ENCODE data around the gene RABGAP1L.
"Not testable (repeated sequence)": the region's sequence is repeated elsewhere in the genome, so short reads cannot be mapped to it uniquely, and the experiment has no call there.

RABGAP1L gene

GRCh38 chr1:175005085-175005783 is 845.9 kb downstream of the RABGAP1L start:
- 0 out of 2 replicates have a peak, but pooled peaks cover 5% of the 10 kb centered on the region for H3K4me1 ChIP-seq (ENCODE audit: insufficient read depth, low read length)
- no peak overlapping the region for H3K27ac ChIP-seq (ENCODE audit: low read length)
- no peak overlapping the region for H3K9ac ChIP-seq (ENCODE audit: low read depth, low read length)
- H3K4me3 ChIP-seq (ENCODE audit: low read length): no peak overlapping the region
- no peaks in the 10 kb centered on the region for H3K9me3 ChIP-seq (ENCODE audit: insufficient read depth, low read depth, low read length)
- peaks cover 60% of the 10 kb centered on the region for H3K36me3 ChIP-seq (ENCODE audit: insufficient read depth, low read depth, low read length)
- no peaks in the 10 kb centered on the region for H3K27me3 ChIP-seq (ENCODE audit: insufficient read depth, low read length)

GRCh38 chr1:175009532-175009931 is 850.2 kb downstream of the RABGAP1L start:
- peaks cover 100% of the 10 kb centered on the region for H3K36me3 ChIP-seq (ENCODE audit: insufficient read depth, low read depth, low read length)

GRCh38 chr1:175013445-175013844 is 854.1 kb downstream of the RABGAP1L start:
- H3K36me3 ChIP-seq (ENCODE audit: insufficient read depth, low read depth, low read length): peaks cover 96% of the 10 kb centered on the region
- no peak overlapping the region for H3K4me3 ChIP-seq (ENCODE audit: low read length)
- no peak overlapping the region for H3K27ac ChIP-seq (ENCODE audit: low read length)
- H3K9me3 ChIP-seq (ENCODE audit: insufficient read depth, low read depth, low read length): no peaks in the 10 kb centered on the region
- H3K9ac ChIP-seq (ENCODE audit: low read depth, low read length): no peak overlapping the region
- H3K4me1 ChIP-seq (ENCODE audit: insufficient read depth, low read length): no peaks in the 10 kb centered on the region
- no peaks in the 10 kb centered on the region for H3K27me3 ChIP-seq (ENCODE audit: insufficient read depth, low read length)

More at GRCh38 chr1:175009532-175009931, 850.2 kb downstream of the RABGAP1L start:
- Histone ChIP-seq H3K4me3 (ENCODE audit: low read length) (no peak overlapping the region), H3K9me3 (ENCODE audit: insufficient read depth, low read depth, low read length) (no peaks in the 10 kb centered on the region), H3K27ac (ENCODE audit: low read length) (no peak overlapping the region), H3K27me3 (ENCODE audit: insufficient read depth, low read length) (no peaks in the 10 kb centered on the region), H3K4me1 (ENCODE audit: insufficient read depth, low read length) (no peaks in the 10 kb centered on the region), H3K9ac (ENCODE audit: low read depth, low read length) (no peak overlapping the region)

- H3K4me1 ChIP-seq (ENCODE audit: insufficient read depth, low read length): no peaks in the 10 kb centered on the region
- H3K27ac ChIP-seq (ENCODE audit: low read length): no peak overlapping the region
- H3K4me3 ChIP-seq (ENCODE audit: low read length): no peak overlapping the region
- peaks cover 78% of the 10 kb centered on the region for H3K36me3 ChIP-seq (ENCODE audit: insufficient read depth, low read depth, low read length)
- H3K9me3 ChIP-seq (ENCODE audit: insufficient read depth, low read depth, low read length): no peaks in the 10 kb centered on the region
- H3K27me3 ChIP-seq (ENCODE audit: insufficient read depth, low read length): no peaks in the 10 kb centered on the region
- H3K9ac ChIP-seq (ENCODE audit: low read depth, low read length): no peak overlapping the region
These were observed 855.9 kb downstream of the RABGAP1L start for GRCh38 chr1:175015243-175015642.

- Histone ChIP-seq H3K9me3 (ENCODE audit: insufficient read depth, low read depth, low read length) (no peaks in the 10 kb centered on the region), H3K9ac (ENCODE audit: low read depth, low read length) (no peak overlapping the region), H3K27me3 (ENCODE audit: insufficient read depth, low read length) (no peaks in the 10 kb centered on the region), H3K4me1 (ENCODE audit: insufficient read depth, low read length) (no peaks in the 10 kb centered on the region), H3K27ac (ENCODE audit: low read length) (no peak overlapping the region), H3K36me3 (ENCODE audit: insufficient read depth, low read depth, low read length) (peaks cover 36% of the 10 kb centered on the region), H3K4me3 (ENCODE audit: low read length) (no peak overlapping the region)
These were observed 860.2 kb downstream of the RABGAP1L start for GRCh38 chr1:175019524-175019923.

DNA sequence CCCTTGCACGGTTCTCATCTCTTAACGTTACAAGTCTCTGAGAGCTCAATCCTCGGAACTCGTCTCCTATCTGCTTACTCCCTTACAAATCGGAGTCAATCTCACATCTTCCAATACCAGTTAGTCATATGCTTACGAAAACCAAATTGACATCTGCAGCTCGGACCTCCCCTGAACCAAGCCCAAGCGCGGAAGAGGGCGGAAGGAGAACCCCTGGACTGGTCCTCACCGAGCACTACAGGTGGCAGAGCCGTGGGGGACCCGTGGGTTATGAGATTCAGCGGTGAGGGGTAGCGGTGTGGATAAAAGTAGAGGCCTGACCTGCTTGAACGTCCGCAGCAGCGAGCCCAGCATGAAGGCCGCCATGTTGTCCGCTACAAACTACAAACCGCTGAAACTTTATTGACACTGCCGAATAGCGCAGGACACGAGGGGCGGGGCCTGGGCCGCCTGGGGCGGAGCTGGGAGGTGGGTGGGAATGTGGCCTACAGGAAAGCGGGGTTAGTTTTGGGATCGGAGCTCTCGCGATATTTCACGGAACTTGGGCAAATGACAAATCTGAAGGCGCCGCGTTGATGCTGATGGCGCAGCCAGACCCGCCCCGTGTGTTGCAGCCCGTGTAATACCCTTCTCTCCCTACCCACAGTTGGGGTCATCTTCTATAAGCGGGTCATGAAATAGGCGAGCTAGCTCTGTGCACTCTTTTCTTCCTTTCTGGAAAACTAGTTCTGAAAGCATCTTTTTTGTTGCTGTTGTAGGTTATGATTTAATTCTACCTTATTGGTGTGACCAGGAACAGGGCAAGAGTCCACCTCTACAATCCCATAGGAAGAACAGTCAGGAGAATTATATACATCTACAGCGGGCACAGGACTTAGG is 864.0 kb downstream of the RABGAP1L start, which contains the start of gene MRPS14:
Gene MRPS14, minus strand, starts transcription at position 383 of the 879 bp plus-strand sequence. Its CDS starts 17 bp downstream, at position 366.
- H3K27ac ChIP-seq (ENCODE audit: low read length): peak within 1 kb of the TSS; percentile 67
- H3K4me3 ChIP-seq (ENCODE audit: low read length): peak within 1 kb of the TSS; percentile 99
- H3K27me3 ChIP-seq (ENCODE audit: insufficient read depth, low read length): no peaks in the 10 kb centered on the region
- H3K4me1 ChIP-seq (ENCODE audit: insufficient read depth, low read length): no peaks in the 10 kb centered on the region
- no peaks in the 10 kb centered on the region for H3K9me3 ChIP-seq (ENCODE audit: insufficient read depth, low read depth, low read length)
- peak within 1 kb of the TSS; percentile 97 for H3K9ac ChIP-seq (ENCODE audit: low read depth, low read length)
- H3K36me3 ChIP-seq (ENCODE audit: insufficient read depth, low read depth, low read length): peaks cover 2% of the 10 kb centered on the region

GRCh38 chr1:175023922-175024242 is 864.6 kb downstream of the RABGAP1L start:
- Histone ChIP-seq H3K4me3 (ENCODE audit: low read length) (peak overlapping the region; percentile 99), H3K9ac (ENCODE audit: low read depth, low read length) (peak overlapping the region; percentile 90; the same call in 1 of the 2 replicates), H3K27ac (ENCODE audit: low read length) (peak overlapping the region; percentile 43)
- H3K27me3 ChIP-seq (ENCODE audit: insufficient read depth, low read length); H3K36me3 ChIP-seq (ENCODE audit: insufficient read depth, low read depth, low read length); H3K9me3 ChIP-seq (ENCODE audit: insufficient read depth, low read depth, low read length); H3K4me1 ChIP-seq (ENCODE audit: insufficient read depth, low read length): not testable (repeated sequence)

GRCh38 chr1:175024773-175025172 is 865.5 kb downstream of the RABGAP1L start:
- no peaks in the 10 kb centered on the region for H3K4me1 ChIP-seq (ENCODE audit: insufficient read depth, low read length)
- H3K4me3 ChIP-seq (ENCODE audit: low read length): no peak overlapping the region
- no peaks in the 10 kb centered on the region for H3K36me3 ChIP-seq (ENCODE audit: insufficient read depth, low read depth, low read length)
- H3K27me3 ChIP-seq (ENCODE audit: insufficient read depth, low read length): no peaks in the 10 kb centered on the region
- no peaks in the 10 kb centered on the region for H3K9me3 ChIP-seq (ENCODE audit: insufficient read depth, low read depth, low read length)
- H3K27ac ChIP-seq (ENCODE audit: low read length): no peak overlapping the region
- no peak overlapping the region for H3K9ac ChIP-seq (ENCODE audit: low read depth, low read length)

DNA sequence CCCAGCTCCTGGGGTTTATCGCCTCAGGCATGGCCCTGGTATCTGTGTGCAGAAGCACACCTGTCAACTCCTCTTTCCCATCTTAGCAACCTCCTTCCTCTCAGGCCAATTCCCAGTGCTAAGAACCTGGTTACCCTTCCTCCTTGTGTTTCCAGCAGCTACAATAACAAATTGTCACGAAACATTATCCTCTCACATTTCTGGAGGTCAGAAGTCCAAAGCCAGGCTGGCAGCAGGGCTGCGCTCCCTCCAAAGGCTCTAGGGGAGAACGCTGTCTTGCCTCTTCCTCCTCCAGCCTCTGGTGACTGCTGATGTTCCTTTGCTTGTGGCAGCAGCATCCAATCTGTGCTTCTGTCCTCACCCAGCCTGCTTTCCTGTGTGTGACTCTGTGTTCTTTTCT is 874.6 kb downstream of the RABGAP1L start:
- H3K27me3 ChIP-seq (ENCODE audit: insufficient read depth, low read length): no peaks in the 10 kb centered on the region
- H3K36me3 ChIP-seq (ENCODE audit: insufficient read depth, low read depth, low read length): no peaks in the 10 kb centered on the region
- H3K4me3 ChIP-seq (ENCODE audit: low read length): no peak overlapping the region
- no peak overlapping the region for H3K9ac ChIP-seq (ENCODE audit: low read depth, low read length)
- H3K27ac ChIP-seq (ENCODE audit: low read length): no peak overlapping the region
- H3K9me3 ChIP-seq (ENCODE audit: insufficient read depth, low read depth, low read length): no peaks in the 10 kb centered on the region
- H3K4me1 ChIP-seq (ENCODE audit: insufficient read depth, low read length): peaks cover 15% of the 10 kb centered on the region

DNA sequence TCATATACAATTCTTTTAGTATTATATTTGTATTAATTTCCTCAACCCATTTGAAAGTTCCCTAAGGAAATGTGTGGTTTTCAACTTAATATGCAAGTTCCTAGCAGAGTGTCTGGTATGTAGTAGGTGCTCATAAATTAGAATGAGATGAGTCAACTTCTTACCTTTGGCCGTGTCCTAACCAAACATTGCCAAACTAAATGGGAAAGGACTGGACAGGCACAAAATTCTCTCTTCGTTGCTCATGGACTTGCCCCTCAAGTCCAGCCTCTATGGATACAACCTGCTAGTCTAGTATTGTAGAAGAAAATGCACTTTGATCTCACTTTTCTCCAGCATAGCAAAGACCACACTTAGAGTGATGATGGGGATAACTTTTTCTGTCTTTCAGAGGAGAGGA is 875.5 kb downstream of the RABGAP1L start:
- H3K4me1 ChIP-seq (ENCODE audit: insufficient read depth, low read length): peaks cover 15% of the 10 kb centered on the region
- no peak overlapping the region for H3K27ac ChIP-seq (ENCODE audit: low read length)
- H3K27me3 ChIP-seq (ENCODE audit: insufficient read depth, low read length): no peaks in the 10 kb centered on the region
- no peaks in the 10 kb centered on the region for H3K9me3 ChIP-seq (ENCODE audit: insufficient read depth, low read depth, low read length)
- H3K9ac ChIP-seq (ENCODE audit: low read depth, low read length): no peak overlapping the region
- H3K4me3 ChIP-seq (ENCODE audit: low read length): no peak overlapping the region
- H3K36me3 ChIP-seq (ENCODE audit: insufficient read depth, low read depth, low read length): no peaks in the 10 kb centered on the region

GRCh38 chr1:175035865-175036264 is 876.5 kb downstream of the RABGAP1L start:
- H3K36me3 ChIP-seq (ENCODE audit: insufficient read depth, low read depth, low read length): no peaks in the 10 kb centered on the region
- no peaks in the 10 kb centered on the region for H3K9me3 ChIP-seq (ENCODE audit: insufficient read depth, low read depth, low read length)
- H3K27me3 ChIP-seq (ENCODE audit: insufficient read depth, low read length): no peaks in the 10 kb centered on the region
- no peak overlapping the region for H3K27ac ChIP-seq (ENCODE audit: low read length)
- no peak overlapping the region for H3K9ac ChIP-seq (ENCODE audit: low read depth, low read length)
- peaks cover 15% of the 10 kb centered on the region for H3K4me1 ChIP-seq (ENCODE audit: insufficient read depth, low read length)
- H3K4me3 ChIP-seq (ENCODE audit: low read length): no peak overlapping the region

GRCh38 chr1:175036476-175036875 is 877.2 kb downstream of the RABGAP1L start:
- Histone ChIP-seq H3K36me3 (ENCODE audit: insufficient read depth, low read depth, low read length) (no peaks in the 10 kb centered on the region), H3K9ac (ENCODE audit: low read depth, low read length) (no peak overlapping the region), H3K27me3 (ENCODE audit: insufficient read depth, low read length) (no peaks in the 10 kb centered on the region), H3K27ac (ENCODE audit: low read length) (no peak overlapping the region), H3K4me1 (ENCODE audit: insufficient read depth, low read length) (peaks cover 15% of the 10 kb centered on the region), H3K4me3 (ENCODE audit: low read length) (0 out of 2 replicates have a peak overlapping the region, but pooled peaks have one; percentile 21), H3K9me3 (ENCODE audit: insufficient read depth, low read depth, low read length) (no peaks in the 10 kb centered on the region)

Measured in iPS-20b (cell line).